ENCODE data around the gene WDR54. TPM values are rescaled to one million over a fixed set of nuclear protein-coding genes. Genes with fewer than 3 reads are reported as not detected.

WDR54 gene
- total RNA-seq, 1 experiment from 2014 or later, result 41.0 TPM

GRCh38 chr2:74373221-74373676 lies 48.3 kb upstream of the WDR54 start:
- no peak overlapping the region for H3K4me2 ChIP-seq (ENCODE audit: low read length)
- H3K27me3 ChIP-seq (ENCODE audit: low read length), result no peaks in the 10 kb centered on the region
- H3K9ac ChIP-seq (ENCODE audit: low read length), result no peak overlapping the region
- ATAC-seq (no peak), DNase-seq (no peak)
- H2AFZ ChIP-seq (ENCODE audit: low read length), result no peak overlapping the region
- no peak overlapping the region for H3K4me3 ChIP-seq (ENCODE audit: low read length)
- no peaks in the 10 kb centered on the region for H3K79me2 ChIP-seq (ENCODE audit: low read length)
- intact Hi-C loops (cut with micrococcal nuclease), result no loop called here
- H4K20me1 ChIP-seq (ENCODE audit: low read length), result no peaks in the 10 kb centered on the region
- H3K36me3 ChIP-seq (ENCODE audit: low read depth, low read length), result peaks cover 19% of the 10 kb centered on the region
- no peak overlapping the region for H3K27ac ChIP-seq (ENCODE audit: low read length)
- BruUV-seq (replicated peaks), result no TSS peak
- H3K4me1 ChIP-seq (ENCODE audit: insufficient read depth, low read length), result no peaks in the 10 kb centered on the region
- no peaks in the 10 kb centered on the region for H3K9me3 ChIP-seq (ENCODE audit: low read length)
- no peaks in the 10 kb centered on the region for H3K9me2 ChIP-seq (replicated peaks; ENCODE audit: low read length)
- CTCF ChIA-PET, result no interaction called here
- no peaks in the 10 kb centered on the region for H3F3A ChIP-seq (ENCODE audit: low read length, unreplicated experiment)
- no peak for TF ChIP-seq EZH2phosphoT487 (IDR thresholded peaks at IDR 0.05; ENCODE audit: borderline replicate concordance, low read length)
- TF ChIP-seq EZH2 (IDR thresholded peaks at IDR 0.05; ENCODE audit: low read length, unreplicated experiment), result no peak
- TF ChIP-seq CTCF (conservative IDR thresholded peaks at IDR 0.05; ENCODE audit: low read depth, low read length), result no peak
- POLR2A ChIA-PET (ENCODE audit: unreplicated experiment), result no interaction called here

GRCh38 chr2:74373985-74374384 lies 47.5 kb upstream of the WDR54 start:
- Histone ChIP-seq H3K9me2 (replicated peaks; ENCODE audit: low read length) (no peaks in the 10 kb centered on the region), H3K4me3 (ENCODE audit: low read length) (no peak overlapping the region), H3K9me3 (ENCODE audit: low read length) (no peaks in the 10 kb centered on the region), H3K27ac (ENCODE audit: low read length) (no peak overlapping the region), H3K36me3 (ENCODE audit: low read depth, low read length) (peaks cover 16% of the 10 kb centered on the region), H3K4me1 (ENCODE audit: insufficient read depth, low read length) (no peaks in the 10 kb centered on the region), H3K27me3 (ENCODE audit: low read length) (no peaks in the 10 kb centered on the region), H3K79me2 (ENCODE audit: low read length) (no peaks in the 10 kb centered on the region), H2AFZ (ENCODE audit: low read length) (no peak overlapping the region), H4K20me1 (ENCODE audit: low read length) (no peaks in the 10 kb centered on the region), H3K4me2 (ENCODE audit: low read length) (no peak overlapping the region), H3K9ac (ENCODE audit: low read length) (no peak overlapping the region), H3F3A (ENCODE audit: low read length, unreplicated experiment) (no peaks in the 10 kb centered on the region)
- intact Hi-C loops (cut with micrococcal nuclease), result no loop called here
- ChIA-PET CTCF (no interaction called here), POLR2A (ENCODE audit: unreplicated experiment) (no interaction called here)
- DNase-seq (no peak), ATAC-seq (no peak)
- TF ChIP-seq EZH2phosphoT487 (IDR thresholded peaks at IDR 0.05; ENCODE audit: borderline replicate concordance, low read length) (no peak), EZH2 (IDR thresholded peaks at IDR 0.05; ENCODE audit: low read length, unreplicated experiment) (no peak), CTCF (conservative IDR thresholded peaks at IDR 0.05; ENCODE audit: low read depth, low read length) (no peak)
- no TSS peak for BruUV-seq (replicated peaks)

GRCh38 chr2:74374509-74375205 lies 46.9 kb upstream of the WDR54 start:
- Histone ChIP-seq H3K27me3 (ENCODE audit: low read length) (no peaks in the 10 kb centered on the region), H4K20me1 (ENCODE audit: low read length) (no peaks in the 10 kb centered on the region), H3K4me2 (ENCODE audit: low read length) (no peak overlapping the region), H3K9ac (ENCODE audit: low read length) (no peak overlapping the region), H3K4me1 (ENCODE audit: insufficient read depth, low read length) (no peaks in the 10 kb centered on the region), H2AFZ (ENCODE audit: low read length) (no peak overlapping the region), H3K36me3 (ENCODE audit: low read depth, low read length) (peaks cover 16% of the 10 kb centered on the region), H3K4me3 (ENCODE audit: low read length) (no peak overlapping the region), H3K79me2 (ENCODE audit: low read length) (0 out of 2 replicates have a peak, but pooled peaks cover under 1% of the 10 kb centered on the region), H3K27ac (ENCODE audit: low read length) (no peak overlapping the region), H3K9me2 (replicated peaks; ENCODE audit: low read length) (no peaks in the 10 kb centered on the region), H3F3A (ENCODE audit: low read length, unreplicated experiment) (no peaks in the 10 kb centered on the region), H3K9me3 (ENCODE audit: low read length) (no peaks in the 10 kb centered on the region)
- DNase-seq (no peak), ATAC-seq (no peak)
- POLR2A ChIA-PET (ENCODE audit: unreplicated experiment), result no interaction called here
- no peak for TF ChIP-seq EZH2phosphoT487 (IDR thresholded peaks at IDR 0.05; ENCODE audit: borderline replicate concordance, low read length)
- TF ChIP-seq CTCF (conservative IDR thresholded peaks at IDR 0.05; ENCODE audit: low read depth, low read length), result no peak
- TF ChIP-seq EZH2 (IDR thresholded peaks at IDR 0.05; ENCODE audit: low read length, unreplicated experiment), result no peak
- BruUV-seq (replicated peaks), result no TSS peak
- CTCF ChIA-PET, result no interaction called here
- intact Hi-C loops (cut with micrococcal nuclease), result no loop called here
